MCF 10A (cell line): ENCODE data around the gene COL25A1. TPM values are rescaled to one million over a fixed set of nuclear protein-coding genes. Genes with fewer than 3 reads are reported as not detected.

Experiments
- BruUV-seq: library from RNA; stranded (reverse); fragments of 400-500 nt; replicated peaks from 2 replicates; lab custom pipeline; 2021; lab: Mats Ljungman, UMichigan
- CTCF ChIA-PET: fragments of 300-600 bp; sonication (Branson Sonifier 250); formaldehyde crosslinking; extraction: SDS; loops from one replicate; lab custom pipeline; 2021; ENCODE audit warnings: antibody characterized with exemption, inconsistent platforms; lab: Yijun Ruan, JAX
- POLR2A ChIA-PET: fragments of 300-600, 350-650 bp; sonication (Branson Sonifier 250); formaldehyde crosslinking; extraction: SDS; loops from one replicate; lab custom pipeline; 2020; ENCODE audit warnings: antibody characterized with exemption, inconsistent platforms; lab: Yijun Ruan, JAX
- DNase-seq: peaks from one replicate; pipeline ENCODE4 v3.0.0-alpha.2; 2018; ENCODE audit not compliant: unreplicated experiment
- H3K27ac Mint-ChIP-seq: one replicate; pipeline ENCODE4 v1.8.0; 2022; ENCODE audit warnings: mild to moderate bottlenecking, low read depth, mixed read lengths; ENCODE audit not compliant: unreplicated experiment
- H3K27me3 Mint-ChIP-seq: one replicate; pipeline ENCODE4 v1.8.0; 2022; ENCODE audit warnings: mixed read lengths; ENCODE audit not compliant: insufficient read depth, unreplicated experiment
- H3K36me3 Mint-ChIP-seq: one replicate; pipeline ENCODE4 v1.8.0; 2022; ENCODE audit warnings: mild to moderate bottlenecking, moderate library complexity, mixed read lengths; ENCODE audit not compliant: insufficient read depth, unreplicated experiment
- H3K4me1 Mint-ChIP-seq: one replicate; pipeline ENCODE4 v1.8.0; 2022; ENCODE audit warnings: mixed read lengths; ENCODE audit not compliant: insufficient read depth, unreplicated experiment
- H3K4me3 Mint-ChIP-seq: one replicate; pipeline ENCODE4 v1.8.0; 2022; ENCODE audit warnings: mild to moderate bottlenecking, moderate library complexity, mixed read lengths; ENCODE audit not compliant: unreplicated experiment
- H3K9me3 Mint-ChIP-seq: one replicate; pipeline ENCODE4 v1.8.0; 2022; ENCODE audit warnings: mixed read lengths; ENCODE audit not compliant: unreplicated experiment
- CTCF ChIP-seq: fragments of 200-600 bp; IDR thresholded peaks from one replicate; pipeline ENCODE4 v1.8.0; 2022; ENCODE audit warnings: antibody characterized with exemption, mild to moderate bottlenecking; ENCODE audit not compliant: unreplicated experiment
- intact Hi-C: fragments of 100-400 bp; cut with micrococcal nuclease; formaldehyde crosslinking; loops from 2 replicates; pipeline ENCODE4 v1.14.1; 2022
- total RNA-seq: library from RNA; stranded (reverse); gene quantifications from 2 replicates; pipeline ENCODE4 v1.2.3, GENCODE V29; 2022

COL25A1 gene
- total RNA-seq, 1 experiment from 2014 or later: not detected

GRCh38 chr4:108971473-108971872 is 331.0 kb downstream of the COL25A1 start:
- POLR2A ChIA-PET: no interaction called here

GRCh38 chr4:108965472-108966076 is 336.9 kb downstream of the COL25A1 start:
- no peaks in the 10 kb centered on the region for H3K4me1 Mint-ChIP-seq
- DNase-seq: no peak
- H3K9me3 Mint-ChIP-seq: no peaks in the 10 kb centered on the region
- H3K4me3 Mint-ChIP-seq: no peak overlapping the region
- BruUV-seq: no TSS peak
- ChIA-PET POLR2A (no interaction called here), CTCF (interaction anchor here (1.1 kb wide), 1 partner anchor 9 kb away, joined by 3 read pairs; no protein-coding TSS in a partner anchor)
- no peaks in the 10 kb centered on the region for H3K27me3 Mint-ChIP-seq
- no peak for TF ChIP-seq CTCF
- no peaks in the 10 kb centered on the region for H3K36me3 Mint-ChIP-seq
- intact Hi-C loops: no loop called here
- H3K27ac Mint-ChIP-seq: no peak overlapping the region

More at GRCh38 chr4:108971473-108971872, 331.0 kb downstream of the COL25A1 start:
- Mint-ChIP-seq H3K27ac (no peak overlapping the region), H3K4me3 (no peak overlapping the region), H3K9me3 (no peaks in the 10 kb centered on the region), H3K27me3 (no peaks in the 10 kb centered on the region), H3K36me3 (no peaks in the 10 kb centered on the region), H3K4me1 (no peaks in the 10 kb centered on the region)
- TF ChIP-seq CTCF: no peak
- DNase-seq: no peak
- no TSS peak for BruUV-seq
- intact Hi-C loops: no loop called here
- CTCF ChIA-PET: no interaction called here

- DNase-seq: no peak
- TF ChIP-seq CTCF: no peak
- CTCF ChIA-PET: no interaction called here
- H3K27me3 Mint-ChIP-seq: no peaks in the 10 kb centered on the region
- H3K27ac Mint-ChIP-seq: no peak overlapping the region
- no peaks in the 10 kb centered on the region for H3K36me3 Mint-ChIP-seq
- no peaks in the 10 kb centered on the region for H3K4me1 Mint-ChIP-seq
- intact Hi-C loops: no loop called here
- H3K4me3 Mint-ChIP-seq: no peak overlapping the region
- H3K9me3 Mint-ChIP-seq: no peaks in the 10 kb centered on the region
- no TSS peak for BruUV-seq
- POLR2A ChIA-PET: no interaction called here
Observed at GRCh38 chr4:108965016-108965415, 337.4 kb downstream of the COL25A1 start.

- no peak overlapping the region for H3K4me3 Mint-ChIP-seq
- H3K9me3 Mint-ChIP-seq: no peaks in the 10 kb centered on the region
- no peaks in the 10 kb centered on the region for H3K36me3 Mint-ChIP-seq
- ChIA-PET CTCF (no interaction called here), POLR2A (no interaction called here)
- intact Hi-C loops: no loop called here
- H3K4me1 Mint-ChIP-seq: no peaks in the 10 kb centered on the region
- DNase-seq: no peak
- BruUV-seq: no TSS peak
- TF ChIP-seq CTCF: no peak
- no peaks in the 10 kb centered on the region for H3K27me3 Mint-ChIP-seq
- H3K27ac Mint-ChIP-seq: no peak overlapping the region
Observed at GRCh38 chr4:108963910-108964309, 338.5 kb downstream of the COL25A1 start.
